Measurements from ENCODE around the gene MEF2B. TPM values are rescaled to one million over a fixed set of nuclear protein-coding genes. Genes with fewer than 3 reads are reported as not detected.

Gene MEF2B
- 1.4 TPM for polyA plus RNA-seq
- long read RNA-seq, donor 1, result 0 reads
- long read RNA-seq, donor 2, result 0 reads
- long read RNA-seq, donor 3, result 0 reads
- long read RNA-seq, donor 4, result 0 reads
- long read RNA-seq, donor 5, result 0 reads
- long read RNA-seq, donor 6, result 0 reads
- long read RNA-seq, donor 7, result 0 reads
- long read RNA-seq, donor 8, result 0 reads
- long read RNA-seq, donor 9, result 0 reads
- long read RNA-seq, donor 10, result 0 reads
- long read RNA-seq, donor 11, result 0 reads

- Histone ChIP-seq H3K4me1 (ENCODE audit: control insufficient read depth, insufficient read depth, low read length) (peaks cover 3% of the 10 kb centered on the region), H3K4me3 (ENCODE audit: low read length) (peak within 1 kb of the TSS; percentile 10), H3K36me3 (ENCODE audit: control insufficient read depth, insufficient read depth, low read length) (no peaks in the 10 kb centered on the region), H3K9me3 (ENCODE audit: control insufficient read depth, low read depth, low read length) (no peaks in the 10 kb centered on the region), H3K27ac (ENCODE audit: low read length) (no peak within 1 kb of the TSS), H3K27me3 (ENCODE audit: control insufficient read depth, insufficient read depth, low read length) (peaks cover 4% of the 10 kb centered on the region)
- WGBS (ENCODE audit: insufficient coverage, low lambda C conversion rate), result no CpG with 5 or more reads among the region's 56 CpGs
- DNase-seq, result peak; percentile 65 to 77
These were observed at the start of gene MEF2B for GRCh38 chr19:19170053-19170872. Gene MEF2B (minus strand): TSS chr19:19170263. CDS start chr19:19150735, 19,528 bp downstream.

DNA sequence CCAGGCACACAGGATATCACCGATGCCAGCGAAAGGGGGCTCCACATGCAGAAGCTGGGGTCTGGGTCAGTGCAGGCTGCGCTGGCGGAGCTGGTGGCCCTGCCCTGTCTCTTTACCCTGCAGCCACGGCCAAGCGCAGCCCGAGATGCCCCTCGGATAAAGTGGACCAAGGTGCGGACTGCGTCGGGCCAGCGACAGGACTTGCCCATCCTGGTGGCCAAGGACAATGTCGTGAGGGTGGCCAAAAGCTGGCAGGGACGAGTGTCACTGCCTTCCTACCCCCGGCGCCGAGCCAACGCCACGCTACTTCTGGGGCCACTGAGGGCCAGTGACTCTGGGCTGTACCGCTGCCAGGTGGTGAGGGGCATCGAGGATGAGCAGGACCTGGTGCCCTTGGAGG, 48.8 kb upstream of the MEF2B start:
- no CpG with 5 or more reads among the region's 21 CpGs for WGBS (ENCODE audit: insufficient coverage, low lambda C conversion rate)
- Histone ChIP-seq H3K27ac (ENCODE audit: low read length) (no peak overlapping the region), H3K27me3 (ENCODE audit: control insufficient read depth, insufficient read depth, low read length) (peaks cover 17% of the 10 kb centered on the region)

DNA sequence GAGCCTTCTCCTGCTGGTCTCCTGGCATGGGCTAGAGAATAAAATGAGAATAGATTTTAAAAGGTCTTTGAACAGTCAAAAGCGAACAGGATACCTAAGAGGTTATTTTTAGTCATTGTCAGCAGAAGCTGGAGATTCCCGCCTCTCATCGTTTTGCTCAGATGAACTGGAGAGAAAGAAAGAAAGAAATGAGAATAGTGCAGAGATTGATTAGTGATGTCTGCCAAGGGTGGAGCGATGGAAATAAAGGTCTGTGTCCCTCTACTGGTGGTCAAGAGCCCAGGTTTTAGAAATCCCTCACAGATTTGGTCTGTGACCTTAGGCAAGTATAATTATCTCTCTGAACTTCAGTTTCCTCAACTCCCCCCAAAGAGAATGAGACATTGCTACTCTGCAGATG, 47.0 kb upstream of the MEF2B start:
- Histone ChIP-seq H3K4me3 (ENCODE audit: low read length) (no peak overlapping the region), H3K36me3 (ENCODE audit: control insufficient read depth, insufficient read depth, low read length) (no peaks in the 10 kb centered on the region), H3K27ac (ENCODE audit: low read length) (no peak overlapping the region), H3K27me3 (ENCODE audit: control insufficient read depth, insufficient read depth, low read length) (peaks cover 31% of the 10 kb centered on the region), H3K9me3 (ENCODE audit: control insufficient read depth, low read depth, low read length) (no peaks in the 10 kb centered on the region), H3K4me1 (ENCODE audit: control insufficient read depth, insufficient read depth, low read length) (no peaks in the 10 kb centered on the region)
- DNase-seq, result no peak
- 73% methylated on average over 3 of the region's 4 CpGs for WGBS (ENCODE audit: insufficient coverage, low lambda C conversion rate)

More for the DNA sequence above, 48.8 kb upstream of the MEF2B start:
- Histone ChIP-seq H3K4me3 (ENCODE audit: low read length) (no peak overlapping the region), H3K9me3 (ENCODE audit: control insufficient read depth, low read depth, low read length) (no peaks in the 10 kb centered on the region), H3K36me3 (ENCODE audit: control insufficient read depth, insufficient read depth, low read length) (no peaks in the 10 kb centered on the region), H3K4me1 (ENCODE audit: control insufficient read depth, insufficient read depth, low read length) (no peaks in the 10 kb centered on the region)
- DNase-seq, result no peak

- DNase-seq, result no peak
- Histone ChIP-seq H3K4me3 (ENCODE audit: low read length) (no peak overlapping the region), H3K4me1 (ENCODE audit: control insufficient read depth, insufficient read depth, low read length) (no peaks in the 10 kb centered on the region), H3K27ac (ENCODE audit: low read length) (no peak overlapping the region), H3K36me3 (ENCODE audit: control insufficient read depth, insufficient read depth, low read length) (no peaks in the 10 kb centered on the region), H3K27me3 (ENCODE audit: control insufficient read depth, insufficient read depth, low read length) (peaks cover 43% of the 10 kb centered on the region), H3K9me3 (ENCODE audit: control insufficient read depth, low read depth, low read length) (no peaks in the 10 kb centered on the region)
- no CpG with 5 or more reads among the region's 4 CpGs for WGBS (ENCODE audit: insufficient coverage, low lambda C conversion rate)
These were observed 45.7 kb upstream of the MEF2B start for GRCh38 chr19:19215792-19216191.

GRCh38 chr19:19214892-19215291, 44.8 kb upstream of the MEF2B start:
- Histone ChIP-seq H3K9me3 (ENCODE audit: control insufficient read depth, low read depth, low read length) (no peaks in the 10 kb centered on the region), H3K4me1 (ENCODE audit: control insufficient read depth, insufficient read depth, low read length) (no peaks in the 10 kb centered on the region), H3K27me3 (ENCODE audit: control insufficient read depth, insufficient read depth, low read length) (peaks cover 43% of the 10 kb centered on the region), H3K27ac (ENCODE audit: low read length) (no peak overlapping the region), H3K4me3 (ENCODE audit: low read length) (no peak overlapping the region), H3K36me3 (ENCODE audit: control insufficient read depth, insufficient read depth, low read length) (no peaks in the 10 kb centered on the region)
- DNase-seq, result peak; percentile 25 to 37
- WGBS (ENCODE audit: insufficient coverage, low lambda C conversion rate), result no CpG with 5 or more reads among the region's 8 CpGs

DNA sequence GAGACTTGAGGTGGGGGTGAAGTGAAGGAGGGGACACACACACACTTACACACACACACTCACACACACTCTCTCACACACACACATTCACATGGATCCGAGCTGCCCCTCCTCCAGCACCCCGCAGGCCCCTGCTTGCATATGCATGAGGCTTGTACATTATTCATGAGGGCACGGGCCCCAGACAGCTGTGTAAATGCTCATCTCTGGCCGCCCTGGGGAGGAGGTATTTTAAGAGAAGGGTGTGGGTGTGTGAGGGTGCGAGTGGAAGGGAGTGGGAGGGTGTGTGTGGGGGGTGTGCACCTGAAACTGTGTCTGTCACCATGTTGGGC, 44.1 kb upstream of the MEF2B start:
- H3K4me1 ChIP-seq (ENCODE audit: control insufficient read depth, insufficient read depth, low read length), result no peaks in the 10 kb centered on the region
- H3K27ac ChIP-seq (ENCODE audit: low read length), result no peak overlapping the region
- no peaks in the 10 kb centered on the region for H3K9me3 ChIP-seq (ENCODE audit: control insufficient read depth, low read depth, low read length)
- H3K27me3 ChIP-seq (ENCODE audit: control insufficient read depth, insufficient read depth, low read length), result peaks cover 43% of the 10 kb centered on the region
- WGBS (ENCODE audit: insufficient coverage, low lambda C conversion rate), result no CpG with 5 or more reads among the region's 5 CpGs
- no peaks in the 10 kb centered on the region for H3K36me3 ChIP-seq (ENCODE audit: control insufficient read depth, insufficient read depth, low read length)
- H3K4me3 ChIP-seq (ENCODE audit: low read length), result no peak overlapping the region
- no peak for DNase-seq

GRCh38 chr19:19213426-19214158, 43.5 kb upstream of the MEF2B start:
- Histone ChIP-seq H3K27me3 (ENCODE audit: control insufficient read depth, insufficient read depth, low read length) (peaks cover 43% of the 10 kb centered on the region), H3K4me3 (ENCODE audit: low read length) (no peak overlapping the region), H3K27ac (ENCODE audit: low read length) (no peak overlapping the region), H3K9me3 (ENCODE audit: control insufficient read depth, low read depth, low read length) (no peaks in the 10 kb centered on the region), H3K36me3 (ENCODE audit: control insufficient read depth, insufficient read depth, low read length) (no peaks in the 10 kb centered on the region), H3K4me1 (ENCODE audit: control insufficient read depth, insufficient read depth, low read length) (no peaks in the 10 kb centered on the region)
- no peak for DNase-seq
- 40% methylated on average over 1 of the region's 21 CpGs for WGBS (ENCODE audit: insufficient coverage, low lambda C conversion rate)

DNA sequence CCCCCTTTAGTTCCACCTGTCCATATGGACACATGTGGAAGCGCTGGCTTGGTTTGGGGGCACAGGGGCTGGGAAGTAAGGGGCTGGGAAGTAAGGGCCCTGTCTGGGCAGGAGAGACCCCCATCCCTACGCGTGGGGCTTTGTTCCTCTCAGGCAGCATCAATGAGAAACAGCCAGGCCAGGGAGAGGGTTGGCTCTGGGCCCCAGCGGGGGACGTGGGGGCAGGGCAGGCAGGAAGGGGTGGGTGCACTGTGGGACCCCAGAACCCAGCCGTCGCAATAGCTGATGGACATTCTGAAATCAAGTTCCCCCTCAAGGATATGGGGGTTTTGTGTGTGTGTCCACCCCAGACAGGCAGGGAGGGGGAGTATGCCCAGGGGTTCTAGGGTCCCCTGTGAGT, 42.9 kb upstream of the MEF2B start:
- no peaks in the 10 kb centered on the region for H3K4me1 ChIP-seq (ENCODE audit: control insufficient read depth, insufficient read depth, low read length)
- DNase-seq, result no peak
- H3K9me3 ChIP-seq (ENCODE audit: control insufficient read depth, low read depth, low read length), result peaks cover 2% of the 10 kb centered on the region
- no CpG with 5 or more reads among the region's 7 CpGs for WGBS (ENCODE audit: insufficient coverage, low lambda C conversion rate)
- no peak overlapping the region for H3K27ac ChIP-seq (ENCODE audit: low read length)
- no peak overlapping the region for H3K4me3 ChIP-seq (ENCODE audit: low read length)
- peaks cover 43% of the 10 kb centered on the region for H3K27me3 ChIP-seq (ENCODE audit: control insufficient read depth, insufficient read depth, low read length)
- no peaks in the 10 kb centered on the region for H3K36me3 ChIP-seq (ENCODE audit: control insufficient read depth, insufficient read depth, low read length)

GRCh38 chr19:19211499-19212420, 41.7 kb upstream of the MEF2B start, which contains the start of gene NCAN:
Gene NCAN (plus strand): TSS chr19:19211958. CDS start chr19:19216954, 4,996 bp downstream.
- Histone ChIP-seq H3K27me3 (ENCODE audit: control insufficient read depth, insufficient read depth, low read length) (peaks cover 43% of the 10 kb centered on the region), H3K27ac (ENCODE audit: low read length) (no peak within 1 kb of the TSS), H3K4me1 (ENCODE audit: control insufficient read depth, insufficient read depth, low read length) (no peaks in the 10 kb centered on the region), H3K9me3 (ENCODE audit: control insufficient read depth, low read depth, low read length) (peaks cover 10% of the 10 kb centered on the region), H3K4me3 (ENCODE audit: low read length) (no peak within 1 kb of the TSS), H3K36me3 (ENCODE audit: control insufficient read depth, insufficient read depth, low read length) (no peaks in the 10 kb centered on the region)
- DNase-seq, result no peak
- WGBS (ENCODE audit: insufficient coverage, low lambda C conversion rate), result no CpG with 5 or more reads among the region's 54 CpGs

Data from large intestine (tissue), 12 donors.